Measurements from ENCODE around the gene AP2B1.

AP2B1 gene

DNA sequence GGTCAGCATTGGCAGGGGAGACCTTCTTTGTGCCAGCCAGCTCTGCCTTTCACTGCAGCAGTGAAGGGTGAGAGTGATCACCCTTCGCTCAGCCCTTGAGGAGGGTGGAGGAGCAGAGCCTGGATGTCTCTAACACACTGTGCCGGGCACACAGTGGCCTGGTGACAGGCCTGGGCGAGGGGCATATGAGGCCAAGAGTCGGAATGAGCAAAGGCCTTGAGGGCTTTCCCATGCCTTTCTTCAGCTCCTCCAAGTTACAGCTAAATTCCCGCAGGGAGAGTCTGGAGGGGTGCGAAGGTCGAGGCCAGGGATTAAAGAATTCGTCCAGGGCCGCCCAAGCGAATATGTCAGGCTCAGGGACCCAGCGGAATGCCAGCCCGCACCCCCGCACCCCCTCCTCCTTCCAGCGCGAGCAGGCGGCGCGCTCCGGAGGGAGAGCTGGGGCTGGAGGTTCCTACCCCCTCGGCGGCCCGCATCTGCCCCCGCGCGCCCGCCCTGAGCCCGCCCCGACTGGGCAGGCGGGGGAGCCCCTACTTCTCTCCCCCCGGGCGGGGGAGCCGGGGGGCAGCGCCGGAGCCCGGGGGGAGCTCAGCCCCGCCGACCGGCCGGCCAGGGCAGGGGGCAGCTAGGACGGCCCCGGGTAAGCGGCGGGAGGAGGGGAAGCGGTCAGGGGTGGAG is 144.3 kb downstream of the AP2B1 start, which contains the start of gene RASL10B (continued):
- TF ChIP-seq ZNF658 (tag by site-specific recombination; IDR thresholded peaks at IDR 0.05) (no peak), ZFP3 (tag by site-specific recombination; IDR thresholded peaks at IDR 0.05; ENCODE audit: low read depth) (no peak), ZNF701 (tag by site-specific recombination; IDR thresholded peaks at IDR 0.05) (no peak), ZNF302 (tag by site-specific recombination; IDR thresholded peaks at IDR 0.05; ENCODE audit: low read depth) (no peak), TCF7L2 (IDR thresholded peaks at IDR 0.05; ENCODE audit: borderline replicate concordance, low read depth, low read length) (no peak), SP2 (tag by site-specific recombination; IDR thresholded peaks at IDR 0.05) (peak; percentile 23), ZNF121 (tag by site-specific recombination; IDR thresholded peaks at IDR 0.05) (no peak), ZNF394 (tag by site-specific recombination; IDR thresholded peaks at IDR 0.05; ENCODE audit: borderline replicate concordance) (no peak), ZNF513 (tag by site-specific recombination; IDR thresholded peaks at IDR 0.05) (no peak), ZNF830 (tag by site-specific recombination; IDR thresholded peaks at IDR 0.05; ENCODE audit: low read depth) (no peak), ZNF148 (tag by site-specific recombination; IDR thresholded peaks at IDR 0.05; ENCODE audit: borderline replicate concordance) (no peak), YY1 (tag by site-specific recombination; IDR thresholded peaks at IDR 0.05) (no peak), ZNF768 (tag by site-specific recombination; IDR thresholded peaks at IDR 0.05) (no peak), ZNF311 (tag by site-specific recombination; IDR thresholded peaks at IDR 0.05; ENCODE audit: borderline replicate concordance) (no peak), ZSCAN23 (tag by site-specific recombination; IDR thresholded peaks at IDR 0.05) (no peak), ZNF514 (tag by site-specific recombination; IDR thresholded peaks at IDR 0.05) (no peak), ZBTB17 (tag by site-specific recombination; IDR thresholded peaks at IDR 0.05) (peak; percentile 90), SP7 (tag by site-specific recombination; IDR thresholded peaks at IDR 0.05) (peak; percentile 46; the same call in 1 of the 2 replicates), ZBTB11 (tag by site-specific recombination; conservative IDR thresholded peaks at IDR 0.05; ENCODE audit: low read depth) (no peak; the same call in 1 of the 2 replicates), ZNF558 (tag by site-specific recombination; IDR thresholded peaks at IDR 0.05) (no peak), ZNF114 (tag by site-specific recombination; IDR thresholded peaks at IDR 0.05) (no peak), ZNF692 (tag by site-specific recombination; IDR thresholded peaks at IDR 0.05) (no peak), ZFP41 (tag by site-specific recombination; IDR thresholded peaks at IDR 0.05; ENCODE audit: borderline replicate concordance) (no peak), ZNF785 (tag by site-specific recombination; IDR thresholded peaks at IDR 0.05) (no peak), ZNF155 (tag by site-specific recombination; IDR thresholded peaks at IDR 0.05) (no peak), BCL11A (tag by site-specific recombination; IDR thresholded peaks at IDR 0.05; ENCODE audit: low read depth) (no peak)
- TF ChIP-seq, protein P1, sequence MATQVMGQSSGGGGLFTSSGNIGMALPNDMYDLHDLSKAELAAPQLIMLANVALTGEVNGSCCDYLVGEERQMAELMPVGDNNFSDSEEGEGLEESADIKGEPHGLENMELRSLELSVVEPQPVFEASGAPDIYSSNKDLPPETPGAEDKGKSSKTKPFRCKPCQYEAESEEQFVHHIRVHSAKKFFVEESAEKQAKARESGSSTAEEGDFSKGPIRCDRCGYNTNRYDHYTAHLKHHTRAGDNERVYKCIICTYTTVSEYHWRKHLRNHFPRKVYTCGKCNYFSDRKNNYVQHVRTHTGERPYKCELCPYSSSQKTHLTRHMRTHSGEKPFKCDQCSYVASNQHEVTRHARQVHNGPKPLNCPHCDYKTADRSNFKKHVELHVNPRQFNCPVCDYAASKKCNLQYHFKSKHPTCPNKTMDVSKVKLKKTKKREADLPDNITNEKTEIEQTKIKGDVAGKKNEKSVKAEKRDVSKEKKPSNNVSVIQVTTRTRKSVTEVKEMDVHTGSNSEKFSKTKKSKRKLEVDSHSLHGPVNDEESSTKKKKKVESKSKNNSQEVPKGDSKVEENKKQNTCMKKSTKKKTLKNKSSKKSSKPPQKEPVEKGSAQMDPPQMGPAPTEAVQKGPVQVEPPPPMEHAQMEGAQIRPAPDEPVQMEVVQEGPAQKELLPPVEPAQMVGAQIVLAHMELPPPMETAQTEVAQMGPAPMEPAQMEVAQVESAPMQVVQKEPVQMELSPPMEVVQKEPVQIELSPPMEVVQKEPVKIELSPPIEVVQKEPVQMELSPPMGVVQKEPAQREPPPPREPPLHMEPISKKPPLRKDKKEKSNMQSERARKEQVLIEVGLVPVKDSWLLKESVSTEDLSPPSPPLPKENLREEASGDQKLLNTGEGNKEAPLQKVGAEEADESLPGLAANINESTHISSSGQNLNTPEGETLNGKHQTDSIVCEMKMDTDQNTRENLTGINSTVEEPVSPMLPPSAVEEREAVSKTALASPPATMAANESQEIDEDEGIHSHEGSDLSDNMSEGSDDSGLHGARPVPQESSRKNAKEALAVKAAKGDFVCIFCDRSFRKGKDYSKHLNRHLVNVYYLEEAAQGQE (tag by site-specific recombination; IDR thresholded peaks at IDR 0.05), result no peak
